Prostate gland (tissue), 2 donors: ENCODE data around the gene FBXL16.

Experiments used
- POLR2A ChIP-seq: fragments of 450-650 bp; IDR thresholded peaks from one replicate; pipeline ENCODE4 v1.6.1; 2016; ENCODE audit warnings: antibody characterized with exemption, mild to moderate bottlenecking
- TF ChIP-seq, protein P1 (sequence below), 4 experiments: fragments of 200-600 bp in 2 of 4; fragments of 450-650 bp in 2 of 4; sonication (generic) in 2 of 4; IDR thresholded peaks; 1 replicate in 3 of 4; 2 replicates in 1 of 4; pipeline ENCODE4 v1.5.1; 2016 to 2019; ENCODE audit warnings: antibody characterized with exemption in 4 of 4, mild to moderate bottlenecking in 2 of 4, moderate library complexity in 2 of 4

- TF ChIP-seq, protein P1, sequence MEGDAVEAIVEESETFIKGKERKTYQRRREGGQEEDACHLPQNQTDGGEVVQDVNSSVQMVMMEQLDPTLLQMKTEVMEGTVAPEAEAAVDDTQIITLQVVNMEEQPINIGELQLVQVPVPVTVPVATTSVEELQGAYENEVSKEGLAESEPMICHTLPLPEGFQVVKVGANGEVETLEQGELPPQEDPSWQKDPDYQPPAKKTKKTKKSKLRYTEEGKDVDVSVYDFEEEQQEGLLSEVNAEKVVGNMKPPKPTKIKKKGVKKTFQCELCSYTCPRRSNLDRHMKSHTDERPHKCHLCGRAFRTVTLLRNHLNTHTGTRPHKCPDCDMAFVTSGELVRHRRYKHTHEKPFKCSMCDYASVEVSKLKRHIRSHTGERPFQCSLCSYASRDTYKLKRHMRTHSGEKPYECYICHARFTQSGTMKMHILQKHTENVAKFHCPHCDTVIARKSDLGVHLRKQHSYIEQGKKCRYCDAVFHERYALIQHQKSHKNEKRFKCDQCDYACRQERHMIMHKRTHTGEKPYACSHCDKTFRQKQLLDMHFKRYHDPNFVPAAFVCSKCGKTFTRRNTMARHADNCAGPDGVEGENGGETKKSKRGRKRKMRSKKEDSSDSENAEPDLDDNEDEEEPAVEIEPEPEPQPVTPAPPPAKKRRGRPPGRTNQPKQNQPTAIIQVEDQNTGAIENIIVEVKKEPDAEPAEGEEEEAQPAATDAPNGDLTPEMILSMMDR (IDR thresholded peaks at IDR 0.05), result no peak
- no peak for TF ChIP-seq POLR2A
Observed at GRCh38 chr16:689175-689897, 16.3 kb downstream of the FBXL16 start.
